H9 (cell line): ENCODE data around the gene SLC51B. TPM values are rescaled to one million over a fixed set of nuclear protein-coding genes. Genes with fewer than 3 reads are reported as not detected.

ENCODE experiments used
- DNase-seq: peaks from one replicate; pipeline ENCODE4 v3.0.0-alpha.2; 2017
- H2AFZ ChIP-seq: one replicate; pipeline ENCODE4 v1.6.1; 2013; ENCODE audit warnings: mild to moderate bottlenecking, low read length, control low read depth, moderate library complexity
- H2AK5ac ChIP-seq: 2 replicates; pipeline ENCODE4 v1.6.1; 2013; ENCODE audit warnings: low read length, control low read depth, mixed read lengths; ENCODE audit not compliant: insufficient read length
- H2BK120ac ChIP-seq: one replicate; pipeline ENCODE4 v1.6.1; 2013; ENCODE audit warnings: low read depth, mild to moderate bottlenecking, low read length, control low read depth, inconsistent platforms; ENCODE audit not compliant: poor library complexity, severe bottlenecking
- H2BK12ac ChIP-seq: 2 replicates; pipeline ENCODE4 v1.6.1; 2013; ENCODE audit warnings: low read length, control low read depth, mixed read lengths, low read depth; ENCODE audit not compliant: insufficient read length
- H2BK15ac ChIP-seq: 2 replicates; pipeline ENCODE4 v1.6.1; 2013; ENCODE audit warnings: low read depth, low read length, control low read depth
- H2BK20ac ChIP-seq: one replicate; pipeline ENCODE4 v1.6.1; 2013; ENCODE audit warnings: low read depth, mild to moderate bottlenecking, low read length, control low read depth, inconsistent platforms; ENCODE audit not compliant: poor library complexity, severe bottlenecking
- H2BK5ac ChIP-seq: 2 replicates; pipeline ENCODE4 v1.6.1; 2013; ENCODE audit warnings: low read length, control low read depth, mixed read lengths; ENCODE audit not compliant: insufficient read length
- H3K14ac ChIP-seq: 2 replicates; pipeline ENCODE4 v1.6.1; 2013; ENCODE audit warnings: low read length, control low read depth; ENCODE audit not compliant: insufficient read depth
- H3K18ac ChIP-seq: 2 replicates; pipeline ENCODE4 v1.6.1; 2013; ENCODE audit warnings: low read depth, mild to moderate bottlenecking, mixed read lengths, low read length, control low read depth; ENCODE audit not compliant: insufficient read length
- H3K23ac ChIP-seq: 2 replicates; pipeline ENCODE4 v1.6.1; 2013; ENCODE audit warnings: low read length, control low read depth, mixed read lengths, low read depth; ENCODE audit not compliant: insufficient read length
- H3K23me2 ChIP-seq: 2 replicates; pipeline ENCODE4 v1.6.1; 2013; ENCODE audit warnings: low read depth, mild to moderate bottlenecking, mixed read lengths, low read length, control low read depth; ENCODE audit not compliant: insufficient read length, poor library complexity, severe bottlenecking
- H3K27ac ChIP-seq: 2 replicates; pipeline ENCODE4 v1.5.1; 2013; ENCODE audit warnings: low read length, control low read depth, mixed read lengths, low read depth; ENCODE audit not compliant: insufficient read length
- H3K27me3 ChIP-seq: 2 replicates; pipeline ENCODE4 v1.6.1; 2013; ENCODE audit warnings: low read length, control low read depth, inconsistent platforms; ENCODE audit not compliant: insufficient read depth
- H3K4ac ChIP-seq: 2 replicates; pipeline ENCODE4 v1.6.1; 2013; ENCODE audit warnings: low read depth, mild to moderate bottlenecking, control low read depth, inconsistent platforms, low read length, moderate library complexity
- H3K4me1 ChIP-seq: 2 replicates; pipeline ENCODE4 v1.6.1; 2013; ENCODE audit warnings: low read length, control low read depth, inconsistent platforms; ENCODE audit not compliant: insufficient read depth
- H3K4me2 ChIP-seq: 2 replicates; pipeline ENCODE4 v1.6.1; 2013; ENCODE audit warnings: low read length, control low read depth, mixed read lengths; ENCODE audit not compliant: insufficient read length, insufficient read depth
- H3K56ac ChIP-seq: 2 replicates; pipeline ENCODE4 v1.6.1; 2013; ENCODE audit warnings: low read depth, mild to moderate bottlenecking, mixed read lengths, low read length, control low read depth; ENCODE audit not compliant: insufficient read length
- H3K79me1 ChIP-seq: 2 replicates; pipeline ENCODE4 v1.6.1; 2013; ENCODE audit warnings: low read depth, mild to moderate bottlenecking, moderate library complexity, low read length, control low read depth, inconsistent platforms; ENCODE audit not compliant: insufficient read depth, poor library complexity, severe bottlenecking
- H3K79me2 ChIP-seq: 2 replicates; pipeline ENCODE4 v1.6.1; 2013; ENCODE audit warnings: low read length, control low read depth, inconsistent platforms; ENCODE audit not compliant: insufficient read depth
- H3K9ac ChIP-seq: 2 replicates; pipeline ENCODE4 v1.6.1; 2013; ENCODE audit warnings: low read length, control low read depth, mixed read lengths; ENCODE audit not compliant: insufficient read length; ENCODE audit errors: extremely low read depth
- H3K9me3 ChIP-seq: one replicate; pipeline ENCODE4 v1.6.1; 2013; ENCODE audit warnings: low read depth, low read length, inconsistent platforms; ENCODE audit not compliant: control insufficient read depth
- H3T11ph ChIP-seq: one replicate; pipeline ENCODE4 v1.6.1; 2013; ENCODE audit warnings: mild to moderate bottlenecking, low read length, control low read depth, inconsistent platforms
- H4K20me1 ChIP-seq: one replicate; pipeline ENCODE4 v1.6.1; 2013; ENCODE audit not compliant: control insufficient read depth, insufficient read length, insufficient read depth
- H4K5ac ChIP-seq: 2 replicates; pipeline ENCODE4 v1.6.1; 2013; ENCODE audit warnings: low read depth, mild to moderate bottlenecking, mixed read lengths, low read length, control low read depth; ENCODE audit not compliant: insufficient read length
- H4K8ac ChIP-seq: replicated peaks from 2 replicates; pipeline ENCODE4 v1.6.1; 2013; ENCODE audit warnings: low read length, control low read depth, mixed read lengths, low read depth; ENCODE audit not compliant: insufficient read length
- H4K91ac ChIP-seq: 2 replicates; pipeline ENCODE4 v1.6.1; 2013; ENCODE audit warnings: low read depth, mild to moderate bottlenecking, moderate library complexity, mixed read lengths, low read length, control low read depth; ENCODE audit not compliant: insufficient read length
- H3K27ac Mint-ChIP-seq, 3 experiments: 2 replicates in 2 of 3; 3 replicates in 1 of 3; pipeline ENCODE4 v1.8.0; 2020 to 2021; ENCODE audit warnings: mixed read lengths in 3 of 3, mild to moderate bottlenecking in 1 of 3, moderate library complexity in 1 of 3
- H3K27me3 Mint-ChIP-seq: 2 replicates; pipeline ENCODE4 v1.8.0; 2021; ENCODE audit warnings: low read depth, mild to moderate bottlenecking, moderate library complexity, mixed read lengths
- H3K36me3 Mint-ChIP-seq, 3 experiments: 2 replicates in 2 of 3; 3 replicates in 1 of 3; pipeline ENCODE4 v1.8.0; 2020 to 2021; ENCODE audit warnings: low read depth in 3 of 3, mixed read lengths in 3 of 3; ENCODE audit not compliant: insufficient read depth in 1 of 3
- H3K4me1 Mint-ChIP-seq, 2 experiments: 2 replicates each; pipeline ENCODE4 v1.8.0; 2020; ENCODE audit warnings: mixed read lengths in 2 of 2
- H3K4me3 Mint-ChIP-seq, 2 experiments: 2 replicates in 1 of 2; 3 replicates in 1 of 2; pipeline ENCODE4 v1.8.0; 2020 to 2021; ENCODE audit warnings: mild to moderate bottlenecking in 2 of 2, mixed read lengths in 2 of 2, moderate library complexity in 1 of 2
- H3K9me3 Mint-ChIP-seq, 2 experiments: 2 replicates in 1 of 2; 3 replicates in 1 of 2; pipeline ENCODE4 v1.8.0; 2020; ENCODE audit warnings: mild to moderate bottlenecking in 2 of 2, mixed read lengths in 2 of 2, moderate library complexity in 1 of 2
- WGBS: extraction: QIAGEN DNeasy Blood & Tissue Kit; methylation state at CpG from one replicate; pipeline ENCODE4 v1.1.7; 2013; ENCODE audit warnings: missing lambda C conversion rate, low lambda C conversion rate, mixed read lengths; ENCODE audit not compliant: insufficient read length; ENCODE audit errors: extremely low coverage; 5-methylcytosine and 5-hydroxymethylcytosine counted together
- total RNA-seq: library from RNA; stranded (reverse); gene quantifications from 2 replicates; pipeline ENCODE4 v1.2.1, GENCODE V29; 2021
- TF ChIP-seq, protein P1 (sequence below): fragments of 200-600 bp; sonication (generic); conservative IDR thresholded peaks from 3 replicates; pipeline ENCODE4 v1.8.0; 2021; ENCODE audit warnings: antibody characterized with exemption, mild to moderate bottlenecking

The SLC51B gene
- total RNA-seq, 1 experiment from 2014 or later: not detected

DNA sequence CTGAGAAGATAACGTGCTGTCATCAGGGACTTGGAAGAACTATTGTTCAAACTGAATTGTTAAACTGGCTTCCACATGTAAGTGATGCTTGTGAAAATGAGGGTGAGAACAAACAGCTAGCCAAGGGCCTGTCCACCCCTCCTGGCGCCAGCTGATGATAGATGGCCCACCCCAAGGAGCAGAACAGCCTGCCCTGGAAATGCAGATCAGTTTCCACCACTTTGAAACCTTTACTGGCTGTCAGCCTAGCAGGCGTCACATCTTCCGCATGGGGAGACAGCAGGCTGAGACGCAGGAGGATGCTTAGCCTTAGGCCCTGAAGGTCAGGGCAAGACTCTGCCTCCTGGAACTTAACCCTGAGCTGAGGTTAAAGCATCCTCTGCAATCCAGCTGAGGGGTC, 6.4 kb upstream of the SLC51B start:
- no peaks in the 10 kb centered on the region for H4K20me1 ChIP-seq
- no peak overlapping the region for H4K5ac ChIP-seq
- Mint-ChIP-seq H3K4me1 (no peaks in the 10 kb centered on the region), H3K9me3 (no peaks in the 10 kb centered on the region), H3K36me3 (no peaks in the 10 kb centered on the region), H3K27ac (no peak overlapping the region), H3K4me3 (no peak overlapping the region), H3K27me3 (peaks cover 5% of the 10 kb centered on the region; the same call in 1 of the 2 replicates)
- TF ChIP-seq, protein P1, sequence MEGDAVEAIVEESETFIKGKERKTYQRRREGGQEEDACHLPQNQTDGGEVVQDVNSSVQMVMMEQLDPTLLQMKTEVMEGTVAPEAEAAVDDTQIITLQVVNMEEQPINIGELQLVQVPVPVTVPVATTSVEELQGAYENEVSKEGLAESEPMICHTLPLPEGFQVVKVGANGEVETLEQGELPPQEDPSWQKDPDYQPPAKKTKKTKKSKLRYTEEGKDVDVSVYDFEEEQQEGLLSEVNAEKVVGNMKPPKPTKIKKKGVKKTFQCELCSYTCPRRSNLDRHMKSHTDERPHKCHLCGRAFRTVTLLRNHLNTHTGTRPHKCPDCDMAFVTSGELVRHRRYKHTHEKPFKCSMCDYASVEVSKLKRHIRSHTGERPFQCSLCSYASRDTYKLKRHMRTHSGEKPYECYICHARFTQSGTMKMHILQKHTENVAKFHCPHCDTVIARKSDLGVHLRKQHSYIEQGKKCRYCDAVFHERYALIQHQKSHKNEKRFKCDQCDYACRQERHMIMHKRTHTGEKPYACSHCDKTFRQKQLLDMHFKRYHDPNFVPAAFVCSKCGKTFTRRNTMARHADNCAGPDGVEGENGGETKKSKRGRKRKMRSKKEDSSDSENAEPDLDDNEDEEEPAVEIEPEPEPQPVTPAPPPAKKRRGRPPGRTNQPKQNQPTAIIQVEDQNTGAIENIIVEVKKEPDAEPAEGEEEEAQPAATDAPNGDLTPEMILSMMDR: no peak
- H3K79me2 ChIP-seq: no peaks in the 10 kb centered on the region
- no peaks in the 10 kb centered on the region for H3K9me3 ChIP-seq
- no peak overlapping the region for H3K14ac ChIP-seq
- no peak overlapping the region for H2BK120ac ChIP-seq
- no peak overlapping the region for H4K8ac ChIP-seq
- H3K79me1 ChIP-seq: no peaks in the 10 kb centered on the region
- no peak overlapping the region for H3K4ac ChIP-seq
- H2AFZ ChIP-seq: no peak overlapping the region
- H3K9ac ChIP-seq: no peak overlapping the region
- H3K56ac ChIP-seq: no peak overlapping the region
- H3K4me2 ChIP-seq: no peak overlapping the region
- no peak overlapping the region for H3K27ac ChIP-seq
- DNase-seq: no peak
- no peaks in the 10 kb centered on the region for H3K4me1 ChIP-seq
- H3K27me3 ChIP-seq: no peaks in the 10 kb centered on the region
- H3T11ph ChIP-seq: no peak overlapping the region
- H3K23me2 ChIP-seq: no peaks in the 10 kb centered on the region
- no peak overlapping the region for H2AK5ac ChIP-seq
- no CpG with 5 or more reads among the region's 5 CpGs for whole genome bisulfite sequencing
- H2BK5ac ChIP-seq: no peak overlapping the region
- no peak overlapping the region for H2BK20ac ChIP-seq
- no peak overlapping the region for H2BK15ac ChIP-seq
- H3K23ac ChIP-seq: no peak overlapping the region
- no peak overlapping the region for H4K91ac ChIP-seq
- no peak overlapping the region for H3K18ac ChIP-seq
- H2BK12ac ChIP-seq: no peak overlapping the region
